ENCODE measurements around the gene PNPLA2. TPM values are rescaled to one million over a fixed set of nuclear protein-coding genes. Genes with fewer than 3 reads are reported as not detected.

The PNPLA2 gene
- total and polyA plus RNA-seq, 2 of the 8 experiments (the other 6 are each of a cell fraction or from before 2014, with no cell fraction given), result 30.9 to 62.1 TPM

DNA sequence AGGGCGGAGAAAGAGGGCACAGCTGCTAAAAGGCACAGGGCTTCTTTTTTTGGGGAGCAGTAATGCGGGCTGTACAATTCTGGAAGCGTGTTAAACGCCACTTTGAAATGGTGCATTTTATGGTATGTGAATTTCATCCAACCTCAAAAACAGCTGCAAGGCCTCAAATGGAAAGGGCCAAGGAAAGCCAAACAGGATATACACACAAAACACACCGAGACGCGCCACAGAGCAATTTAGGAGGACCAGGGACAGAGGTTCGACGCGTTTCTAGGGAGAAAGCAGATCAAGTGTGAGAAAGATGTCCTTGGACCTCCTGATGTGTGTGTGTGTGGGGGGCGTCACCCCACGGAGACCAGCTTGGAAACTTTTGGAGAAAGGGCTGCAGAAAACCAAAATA lies 55.0 kb downstream of the PNPLA2 start (continued):
- TF ChIP-seq POLR2AphosphoS5 (IDR thresholded peaks at IDR 0.05; ENCODE audit: low read depth, low read length), result no peak
- no peak for TF ChIP-seq ZNF274 (IDR thresholded peaks at IDR 0.05; ENCODE audit: borderline replicate concordance, extremely low read depth, low read length)
- TF ChIP-seq MAFK (IDR thresholded peaks at IDR 0.05; ENCODE audit: low read depth, low read length), result no peak

Small RNA genes within 50 kb of the gene (small RNA-seq; reads per million reads assigned to genes)
- gene SNORA52 (ENCODE audit: insufficient read depth), result not detected

Other genes with a start within 250 kb of the PNPLA2 start
- gene PHRF1, start 242.4 kb upstream of the PNPLA2 start, total RNA-seq (2021; fragmentation: NEBNext Ultra II Directional; extraction: Animal tissue kit (Norgen Biotek cat#: 25700)), result 37.3 and 39.8 TPM in 2 replicates
- 13.4 and 21.8 TPM in 2 replicates for gene PHRF1, start 242.4 kb upstream of the PNPLA2 start, polyA plus RNA-seq (2011; rRNA removed)
- gene IRF7, start 203.0 kb upstream of the PNPLA2 start, total RNA-seq (2021; fragmentation: NEBNext Ultra II Directional; extraction: Animal tissue kit (Norgen Biotek cat#: 25700)), result 9.4 and 9.6 TPM in 2 replicates
- 9.1 and 12.8 TPM in 2 replicates for gene IRF7, start 203.0 kb upstream of the PNPLA2 start, polyA plus RNA-seq (2011; rRNA removed)
- gene CDHR5, start 194.0 kb upstream of the PNPLA2 start, total RNA-seq (2021; fragmentation: NEBNext Ultra II Directional; extraction: Animal tissue kit (Norgen Biotek cat#: 25700)), result 0.11 TPM in 1 of 2 replicates, not detected in the other
- 0.02 TPM in 1 of 2 replicates, not detected in the other for gene CDHR5, start 194.0 kb upstream of the PNPLA2 start, polyA plus RNA-seq (2011; rRNA removed)
- gene SCT, start 191.7 kb upstream of the PNPLA2 start, total RNA-seq (2021; fragmentation: NEBNext Ultra II Directional; extraction: Animal tissue kit (Norgen Biotek cat#: 25700)), result 2.0 and 2.2 TPM in 2 replicates
- 1.7 and 3.7 TPM in 2 replicates for gene SCT, start 191.7 kb upstream of the PNPLA2 start, polyA plus RNA-seq (2011; rRNA removed)
- gene DRD4, start 181.6 kb upstream of the PNPLA2 start, total RNA-seq (2021; fragmentation: NEBNext Ultra II Directional; extraction: Animal tissue kit (Norgen Biotek cat#: 25700)), result 3.3 and 3.4 TPM in 2 replicates
- 4.9 and 9.7 TPM in 2 replicates for gene DRD4, start 181.6 kb upstream of the PNPLA2 start, polyA plus RNA-seq (2011; rRNA removed)
- 53.7 and 58.4 TPM in 2 replicates for gene DEAF1, start 123.7 kb upstream of the PNPLA2 start, total RNA-seq (2021; fragmentation: NEBNext Ultra II Directional; extraction: Animal tissue kit (Norgen Biotek cat#: 25700))
- 47.3 and 64.7 TPM in 2 replicates for gene DEAF1, start 123.7 kb upstream of the PNPLA2 start, polyA plus RNA-seq (2011; rRNA removed)
- gene TMEM80, start 123.1 kb upstream of the PNPLA2 start, total RNA-seq (2021; fragmentation: NEBNext Ultra II Directional; extraction: Animal tissue kit (Norgen Biotek cat#: 25700)), result 7.3 and 8.0 TPM in 2 replicates
- gene TMEM80, start 123.1 kb upstream of the PNPLA2 start, polyA plus RNA-seq (2011; rRNA removed), result 16.3 and 21.4 TPM in 2 replicates
- 38.5 and 44.3 TPM in 2 replicates for gene EPS8L2, start 112.7 kb upstream of the PNPLA2 start, total RNA-seq (2021; fragmentation: NEBNext Ultra II Directional; extraction: Animal tissue kit (Norgen Biotek cat#: 25700))
- gene EPS8L2, start 112.7 kb upstream of the PNPLA2 start, polyA plus RNA-seq (2011; rRNA removed), result 57.0 and 65.3 TPM in 2 replicates
- gene TALDO1, start 71.5 kb upstream of the PNPLA2 start, total RNA-seq (2021; fragmentation: NEBNext Ultra II Directional; extraction: Animal tissue kit (Norgen Biotek cat#: 25700)), result 302 and 308 TPM in 2 replicates
- 265 and 293 TPM in 2 replicates for gene TALDO1, start 71.5 kb upstream of the PNPLA2 start, polyA plus RNA-seq (2011; rRNA removed)
- gene GATD1, start 41.4 kb upstream of the PNPLA2 start, total RNA-seq (2021; fragmentation: NEBNext Ultra II Directional; extraction: Animal tissue kit (Norgen Biotek cat#: 25700)), result 47.5 and 54.9 TPM in 2 replicates
- gene GATD1, start 41.4 kb upstream of the PNPLA2 start, polyA plus RNA-seq (2011; rRNA removed), result 54.8 and 101 TPM in 2 replicates
- 5.0 and 5.7 TPM in 2 replicates for gene CEND1, start 28.8 kb upstream of the PNPLA2 start, total RNA-seq (2021; fragmentation: NEBNext Ultra II Directional; extraction: Animal tissue kit (Norgen Biotek cat#: 25700))
- 0.82 and 1.3 TPM in 2 replicates for gene CEND1, start 28.8 kb upstream of the PNPLA2 start, polyA plus RNA-seq (2011; rRNA removed)
- 48.0 and 54.3 TPM in 2 replicates for gene SLC25A22, start 20.6 kb upstream of the PNPLA2 start, total RNA-seq (2021; fragmentation: NEBNext Ultra II Directional; extraction: Animal tissue kit (Norgen Biotek cat#: 25700))
- 31.5 and 52.0 TPM in 2 replicates for gene SLC25A22, start 20.6 kb upstream of the PNPLA2 start, polyA plus RNA-seq (2011; rRNA removed)
- gene PIDD1, start 13.7 kb upstream of the PNPLA2 start, total RNA-seq (2021; fragmentation: NEBNext Ultra II Directional; extraction: Animal tissue kit (Norgen Biotek cat#: 25700)), result 18.9 and 24.9 TPM in 2 replicates
- 26.1 and 51.4 TPM in 2 replicates for gene PIDD1, start 13.7 kb upstream of the PNPLA2 start, polyA plus RNA-seq (2011; rRNA removed)
- 2,084 and 2,106 TPM in 2 replicates for gene RPLP2, start 8.9 kb upstream of the PNPLA2 start, total RNA-seq (2021; fragmentation: NEBNext Ultra II Directional; extraction: Animal tissue kit (Norgen Biotek cat#: 25700))
- 1,789 and 2,639 TPM in 2 replicates for gene RPLP2, start 8.9 kb upstream of the PNPLA2 start, polyA plus RNA-seq (2011; rRNA removed)
- gene CRACR2B, start 9.0 kb downstream of the PNPLA2 start, total RNA-seq (2021; fragmentation: NEBNext Ultra II Directional; extraction: Animal tissue kit (Norgen Biotek cat#: 25700)), result 26.4 and 29.3 TPM in 2 replicates
- gene CRACR2B, start 9.0 kb downstream of the PNPLA2 start, polyA plus RNA-seq (2011; rRNA removed), result 18.2 and 34.9 TPM in 2 replicates
- 93.4 and 101 TPM in 2 replicates for gene CD151, start 14.0 kb downstream of the PNPLA2 start, total RNA-seq (2021; fragmentation: NEBNext Ultra II Directional; extraction: Animal tissue kit (Norgen Biotek cat#: 25700))
- gene CD151, start 14.0 kb downstream of the PNPLA2 start, polyA plus RNA-seq (2011; rRNA removed), result 212 and 257 TPM in 2 replicates
- 151 and 167 TPM in 2 replicates for gene POLR2L, start 23.6 kb downstream of the PNPLA2 start, total RNA-seq (2021; fragmentation: NEBNext Ultra II Directional; extraction: Animal tissue kit (Norgen Biotek cat#: 25700))
- gene POLR2L, start 23.6 kb downstream of the PNPLA2 start, polyA plus RNA-seq (2011; rRNA removed), result 140 and 142 TPM in 2 replicates
- gene TSPAN4, start 23.9 kb downstream of the PNPLA2 start, total RNA-seq (2021; fragmentation: NEBNext Ultra II Directional; extraction: Animal tissue kit (Norgen Biotek cat#: 25700)), result 74.1 and 75.8 TPM in 2 replicates
- gene TSPAN4, start 23.9 kb downstream of the PNPLA2 start, polyA plus RNA-seq (2011; rRNA removed), result 145 and 217 TPM in 2 replicates
- 78.9 and 81.2 TPM in 2 replicates for gene CHID1, start 91.9 kb downstream of the PNPLA2 start, total RNA-seq (2021; fragmentation: NEBNext Ultra II Directional; extraction: Animal tissue kit (Norgen Biotek cat#: 25700))
- gene CHID1, start 91.9 kb downstream of the PNPLA2 start, polyA plus RNA-seq (2011; rRNA removed), result 88.5 and 114 TPM in 2 replicates
- gene AP2A2, start 107.0 kb downstream of the PNPLA2 start, total RNA-seq (2021; fragmentation: NEBNext Ultra II Directional; extraction: Animal tissue kit (Norgen Biotek cat#: 25700)), result 50.0 and 56.3 TPM in 2 replicates
- gene AP2A2, start 107.0 kb downstream of the PNPLA2 start, polyA plus RNA-seq (2011; rRNA removed), result 65.0 and 70.0 TPM in 2 replicates
- gene MUC6, start 217.8 kb downstream of the PNPLA2 start, total RNA-seq (2021; fragmentation: NEBNext Ultra II Directional; extraction: Animal tissue kit (Norgen Biotek cat#: 25700)), result not detected in 2 replicates
- 0.09 TPM in 1 of 2 replicates, not detected in the other for gene MUC6, start 217.8 kb downstream of the PNPLA2 start, polyA plus RNA-seq (2011; rRNA removed)

Measured in H1 (cell line).